WTC11 (cell line): ENCODE results near the gene FBXL16. TPM values are rescaled to one million over a fixed set of nuclear protein-coding genes. Genes with fewer than 3 reads are reported as not detected.

Source experiments
- ATAC-seq: fragments of 200-7000 bp; cut with Tn5 transposase; 2 replicates; pipeline ENCODE4 v1.10.0; 2021; ENCODE audit warnings: mild to moderate bottlenecking, moderate library complexity
- CTCF ChIA-PET: fragments of 300-600 bp; sonication (Branson Sonifier 250); formaldehyde crosslinking; loops from one replicate; lab custom pipeline; 2021; ENCODE audit warnings: antibody characterized with exemption; lab: Charles Lee
- POLR2A ChIA-PET: fragments of 350-600 bp; sonication (Branson Sonifier 250); formaldehyde crosslinking; loops from one replicate; lab custom pipeline; 2021; ENCODE audit warnings: antibody characterized with exemption; lab: Charles Lee
- DNase-seq: peaks from one replicate; pipeline ENCODE4 v3.0.0; 2021; ENCODE audit warnings: low spot score
- H3K27ac Mint-ChIP-seq: 2 replicates; pipeline ENCODE4 v1.8.0; 2021; ENCODE audit warnings: mixed read lengths
- H3K27me3 Mint-ChIP-seq: 2 replicates; pipeline ENCODE4 v1.8.0; 2021; ENCODE audit warnings: low read depth, mild to moderate bottlenecking, moderate library complexity, mixed read lengths
- H3K36me3 Mint-ChIP-seq: 2 replicates; pipeline ENCODE4 v1.8.0; 2021; ENCODE audit warnings: mixed read lengths
- H3K4me1 Mint-ChIP-seq: 2 replicates; pipeline ENCODE4 v1.8.0; 2022; ENCODE audit warnings: mixed read lengths
- H3K4me3 Mint-ChIP-seq: 2 replicates; pipeline ENCODE4 v1.8.0; 2021; ENCODE audit warnings: mild to moderate bottlenecking, moderate library complexity, mixed read lengths
- H3K9me3 Mint-ChIP-seq: 2 replicates; pipeline ENCODE4 v1.8.0; 2021; ENCODE audit warnings: mixed read lengths
- AFF4 ChIP-seq: sonication (generic); formaldehyde crosslinking; IDR thresholded peaks from 2 replicates; pipeline ENCODE4 v1.8.1; 2023; ENCODE audit warnings: mild to moderate bottlenecking, missing genetic modification reagents, borderline replicate concordance
- AR ChIP-seq: fragments of 250-450 bp; sonication (Bioruptor Pico); IDR thresholded peaks from 2 replicates; pipeline ENCODE4 v1.9.0; 2021; ENCODE audit warnings: mild to moderate bottlenecking
- ATF3 ChIP-seq: sonication (generic); formaldehyde crosslinking; conservative IDR thresholded peaks from 2 replicates; pipeline ENCODE4 v1.8.1; 2022; ENCODE audit warnings: mild to moderate bottlenecking, missing genetic modification reagents
- ATF6 ChIP-seq: sonication (generic); formaldehyde crosslinking; IDR thresholded peaks from 2 replicates; pipeline ENCODE4 v1.8.1; 2023; ENCODE audit warnings: mild to moderate bottlenecking, missing genetic modification reagents
- ESRRA ChIP-seq: sonication (generic); formaldehyde crosslinking; IDR thresholded peaks from 2 replicates; pipeline ENCODE4 v1.8.1; 2022; ENCODE audit warnings: mild to moderate bottlenecking, missing genetic modification reagents, borderline replicate concordance
- GRHL2 ChIP-seq: fragments of 250-450 bp; sonication (Bioruptor Pico); IDR thresholded peaks from 2 replicates; pipeline ENCODE4 v1.8.0; 2022; ENCODE audit warnings: mild to moderate bottlenecking, moderate library complexity; ENCODE audit not compliant: insufficient replicate concordance, severe bottlenecking
- HMGXB4 ChIP-seq: sonication (generic); formaldehyde crosslinking; IDR thresholded peaks from 2 replicates; pipeline ENCODE4 v1.8.1; 2023; ENCODE audit warnings: mild to moderate bottlenecking, moderate library complexity, missing genetic modification reagents
- IRF1 ChIP-seq: sonication (generic); formaldehyde crosslinking; IDR thresholded peaks from 2 replicates; pipeline ENCODE4 v1.8.0; 2023; ENCODE audit warnings: missing genetic modification reagents
- IRF2 ChIP-seq: sonication (generic); formaldehyde crosslinking; IDR thresholded peaks from 2 replicates; pipeline ENCODE4 v1.8.0; 2022; ENCODE audit warnings: low read depth, missing genetic modification reagents, borderline replicate concordance
- JAZF1 ChIP-seq: fragments of 250-450 bp; sonication (Bioruptor Pico); IDR thresholded peaks from 2 replicates; pipeline ENCODE4 v1.9.0; 2021; ENCODE audit warnings: moderate library complexity, mild to moderate bottlenecking, inconsistent platforms
- KAT7 ChIP-seq: sonication (generic); formaldehyde crosslinking; IDR thresholded peaks from 2 replicates; pipeline ENCODE4 v1.8.1; 2023; ENCODE audit warnings: missing genetic modification reagents, mild to moderate bottlenecking, borderline replicate concordance
- PREB ChIP-seq: sonication (generic); formaldehyde crosslinking; IDR thresholded peaks from 2 replicates; pipeline ENCODE4 v1.8.1; 2022; ENCODE audit warnings: mild to moderate bottlenecking, missing genetic modification reagents, moderate library complexity, borderline replicate concordance
- SP1 ChIP-seq: sonication (generic); formaldehyde crosslinking; conservative IDR thresholded peaks from 2 replicates; pipeline ENCODE4 v1.8.1; 2022; ENCODE audit warnings: missing genetic modification reagents
- TEAD1 ChIP-seq: sonication (generic); formaldehyde crosslinking; IDR thresholded peaks from 2 replicates; pipeline ENCODE4 v1.8.0; 2022; ENCODE audit warnings: mild to moderate bottlenecking, missing genetic modification reagents
- ZBTB43 ChIP-seq: sonication (generic); formaldehyde crosslinking; IDR thresholded peaks from 2 replicates; pipeline ENCODE4 v1.8.1; 2023; ENCODE audit warnings: mild to moderate bottlenecking, missing genetic modification reagents
- ZNF232 ChIP-seq: sonication (generic); formaldehyde crosslinking; IDR thresholded peaks from 2 replicates; pipeline ENCODE4 v1.8.0; 2022; ENCODE audit warnings: mild to moderate bottlenecking, missing genetic modification reagents
- ZNF396 ChIP-seq: fragments of 250-450 bp; sonication (Bioruptor Pico); IDR thresholded peaks from 2 replicates; pipeline ENCODE4 v1.8.0; 2021; ENCODE audit warnings: mild to moderate bottlenecking, moderate library complexity, borderline replicate concordance
- total RNA-seq: library from RNA; stranded (reverse); gene quantifications from 3 replicates; pipeline ENCODE4 v1.2.3, GENCODE V29; 2021

The FBXL16 gene
- total RNA-seq, 1 experiment from 2014 or later = 22.7 TPM

GRCh38 chr16:648781-649589, 56.6 kb downstream of the FBXL16 start, which contains the start of gene WDR90 (continued):
- TF ChIP-seq IRF1 (CRISPR knock-in tag) = no peak; the same call in 1 of the 2 replicates
- no peak for TF ChIP-seq IRF2
- peak; percentile 76; the same call in 1 of the 2 replicates for TF ChIP-seq AFF4 (CRISPR knock-in tag)
- TF ChIP-seq AR (CRISPR knock-in tag) = peak; percentile 44; the same call in 1 of the 2 replicates
- no peak for TF ChIP-seq ZNF232
- TF ChIP-seq TEAD1 (CRISPR knock-in tag) = peak; percentile 82; the same call in 1 of the 2 replicates
- TF ChIP-seq PREB (CRISPR knock-in tag) = no peak
- peak; percentile 46; the same call in 1 of the 2 replicates for TF ChIP-seq HMGXB4 (CRISPR knock-in tag)
- no peak for TF ChIP-seq GRHL2 (CRISPR knock-in tag)
- no peak for TF ChIP-seq KAT7 (CRISPR knock-in tag)

- Mint-ChIP-seq H3K36me3 (no peaks in the 10 kb centered on the region), H3K4me1 (peaks cover 10% of the 10 kb centered on the region; the same call in 1 of the 2 replicates), H3K27me3 (no peaks in the 10 kb centered on the region), H3K4me3 (peak overlapping the region; percentile 73), H3K9me3 (no peaks in the 10 kb centered on the region), H3K27ac (no peak overlapping the region; the same call in 1 of the 2 replicates)
- ATAC-seq (peak; percentile 39), DNase-seq (peak; percentile 62)
- ChIA-PET POLR2A (interaction anchor here (1.0 to 2.3 kb wide), 4 partner anchors 10 to 134 kb away, joined by 3 to 7 read pairs (median 6); partner anchors contain the start of genes METTL26 and RHBDL1), CTCF (interaction anchor here (0.6 to 6.4 kb wide), 39 partner anchors 10 to 278 kb away, joined by 3 to 54 read pairs (median 5); partner anchors contain the start of genes ANTKMT, CAPN15, CIAO3 and DECR2)
- TF ChIP-seq ATF6 (CRISPR knock-in tag) = no peak
- no peak for TF ChIP-seq JAZF1
- no peak for TF ChIP-seq SP1 (CRISPR knock-in tag)
- no peak for TF ChIP-seq ESRRA
- TF ChIP-seq ATF3 (CRISPR knock-in tag) = no peak
- no peak for TF ChIP-seq ZNF396 (CRISPR knock-in tag)
- 0 out of 2 replicates have a peak, but pooled peaks have one; percentile 11 for TF ChIP-seq ZBTB43 (CRISPR knock-in tag)
Observed at GRCh38 chr16:648071-648780, 57.4 kb downstream of the FBXL16 start.
